Activated gamma-delta T cell treated with Interleukin-2 at 50 U/mL for 16 hours (primary cell): ENCODE data around the gene KIAA1614.

ENCODE experiments used
- DNase-seq: peaks from one replicate; pipeline ENCODE4 v3.0.0-alpha.2; 2020

The KIAA1614 gene, protein sequence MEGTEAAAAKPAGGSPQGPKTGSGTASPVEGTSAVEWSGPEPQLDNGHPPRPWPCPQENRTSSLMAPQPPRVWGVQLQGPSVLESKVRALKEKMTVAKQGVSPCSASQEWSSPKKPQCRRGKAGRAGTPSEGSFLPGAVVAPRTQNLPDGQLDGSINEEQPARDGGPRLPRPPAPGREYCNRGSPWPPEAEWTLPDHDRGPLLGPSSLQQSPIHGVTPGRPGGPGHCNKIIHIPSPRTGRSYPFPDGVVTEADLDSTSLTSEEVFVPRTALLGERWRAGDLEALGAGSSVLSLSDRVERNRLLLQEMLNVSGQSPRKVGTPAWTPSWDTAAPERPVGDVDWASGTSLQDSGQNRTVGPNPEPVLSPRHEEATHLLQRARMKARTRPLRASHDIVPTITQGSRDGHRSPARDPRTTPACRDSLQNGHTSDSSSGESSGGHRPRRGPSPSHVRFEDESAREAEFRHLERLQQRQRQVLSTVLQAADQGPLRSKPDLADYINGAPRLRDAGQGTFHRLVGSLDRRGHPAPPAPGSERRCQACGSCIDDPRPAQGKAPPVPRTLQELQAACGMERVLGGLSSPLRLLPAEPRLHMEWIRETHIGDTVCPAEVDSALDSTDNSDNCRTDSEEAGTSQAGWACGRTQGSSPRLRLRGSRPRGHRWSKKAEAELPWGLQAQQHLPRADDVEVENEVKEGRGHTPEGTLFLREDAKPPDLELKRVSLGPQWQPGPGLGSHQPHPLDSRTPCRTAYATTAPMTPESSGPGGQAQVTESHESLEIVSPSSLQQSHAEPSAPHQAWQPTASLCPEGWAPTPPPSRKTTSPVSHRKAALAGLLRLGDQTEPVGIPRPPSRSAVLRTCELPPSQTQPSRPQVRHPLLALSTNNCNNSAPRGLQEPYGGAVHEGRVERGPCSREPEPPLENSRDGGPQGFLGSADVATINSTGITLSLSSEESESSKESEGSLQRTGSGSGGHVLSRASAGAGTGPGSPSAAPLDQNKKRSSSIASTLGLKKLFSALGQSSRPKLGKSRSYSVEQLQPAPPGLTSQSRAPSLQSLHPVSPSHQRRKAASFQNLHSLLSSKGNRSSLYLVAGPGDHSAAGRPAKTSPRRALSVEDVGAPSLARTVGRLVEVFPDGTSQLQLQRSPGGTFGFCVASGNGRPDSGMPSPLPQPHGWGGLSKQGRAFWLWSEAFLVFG

DNA sequence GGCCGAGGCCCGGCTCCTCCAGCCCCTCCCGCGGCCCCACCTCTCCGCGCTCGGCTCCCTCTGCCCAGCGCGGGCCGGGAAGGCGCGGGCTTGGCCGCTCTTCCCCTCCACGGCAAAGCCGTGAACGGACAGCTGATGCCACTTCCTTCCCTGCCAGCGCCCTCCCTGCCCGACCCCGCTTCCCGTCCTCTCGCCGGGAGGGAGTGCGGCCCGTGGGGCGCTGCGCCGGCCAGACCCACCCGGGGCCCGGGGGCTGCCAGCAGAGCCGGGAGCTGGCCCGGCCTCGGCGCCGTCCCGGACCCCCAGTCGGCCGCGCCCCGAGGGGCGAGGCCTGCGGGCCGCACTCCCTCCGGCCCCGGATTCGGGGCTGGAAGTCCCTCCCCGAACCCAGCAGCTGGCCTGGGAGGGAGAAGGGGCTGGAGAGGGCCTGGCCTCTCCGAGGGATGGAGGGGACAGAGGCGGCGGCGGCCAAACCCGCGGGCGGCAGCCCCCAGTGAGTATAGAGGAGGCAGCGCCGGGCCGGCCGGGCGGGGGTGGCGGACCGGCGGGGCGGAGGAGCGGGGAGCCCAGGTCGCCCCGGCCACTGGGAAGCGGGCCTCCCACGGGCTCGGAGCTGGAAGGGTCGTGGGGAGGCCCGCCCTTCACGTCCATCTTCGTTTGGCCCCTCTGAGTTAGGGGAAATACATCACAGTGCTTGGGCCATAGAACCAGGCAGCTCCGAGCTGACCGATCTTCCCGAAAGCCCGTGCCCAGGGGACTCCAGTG, at the start of gene KIAA1614:
Gene KIAA1614 (plus strand): TSS at position 97 of the 765 bp plus-strand sequence. CDS start 347 bp downstream, at position 444.
- DNase-seq, result no peak

DNA sequence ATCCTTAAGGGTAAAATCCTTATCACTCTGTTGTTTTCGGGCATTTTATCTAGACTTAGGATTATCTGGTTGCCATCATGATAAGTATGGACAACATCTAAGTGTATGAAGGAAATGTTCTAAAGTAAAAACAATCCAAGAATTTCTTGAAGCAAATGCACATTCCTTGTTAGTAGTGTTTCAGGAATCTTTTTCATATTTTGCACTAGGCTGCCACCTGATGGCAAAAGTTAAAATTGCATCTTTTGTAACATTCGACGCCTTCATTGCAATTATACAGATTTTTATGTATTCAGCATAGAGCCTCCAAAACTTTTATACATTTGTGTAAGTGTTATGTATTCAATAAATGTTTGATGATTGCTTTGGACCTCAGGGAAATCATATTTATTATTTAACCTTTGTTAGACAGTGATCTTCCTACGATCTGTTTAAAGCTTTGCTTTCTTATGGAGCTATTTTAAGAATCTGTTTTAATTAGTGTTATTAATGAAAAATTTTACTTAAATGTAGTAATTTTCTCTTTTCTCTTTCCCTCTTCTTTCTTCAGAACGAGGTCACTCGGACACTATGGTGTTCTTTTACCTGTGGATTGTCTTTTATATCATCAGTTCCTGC, 49.4 kb upstream of the KIAA1614 start:
- peak; percentile 14 for DNase-seq

DNA sequence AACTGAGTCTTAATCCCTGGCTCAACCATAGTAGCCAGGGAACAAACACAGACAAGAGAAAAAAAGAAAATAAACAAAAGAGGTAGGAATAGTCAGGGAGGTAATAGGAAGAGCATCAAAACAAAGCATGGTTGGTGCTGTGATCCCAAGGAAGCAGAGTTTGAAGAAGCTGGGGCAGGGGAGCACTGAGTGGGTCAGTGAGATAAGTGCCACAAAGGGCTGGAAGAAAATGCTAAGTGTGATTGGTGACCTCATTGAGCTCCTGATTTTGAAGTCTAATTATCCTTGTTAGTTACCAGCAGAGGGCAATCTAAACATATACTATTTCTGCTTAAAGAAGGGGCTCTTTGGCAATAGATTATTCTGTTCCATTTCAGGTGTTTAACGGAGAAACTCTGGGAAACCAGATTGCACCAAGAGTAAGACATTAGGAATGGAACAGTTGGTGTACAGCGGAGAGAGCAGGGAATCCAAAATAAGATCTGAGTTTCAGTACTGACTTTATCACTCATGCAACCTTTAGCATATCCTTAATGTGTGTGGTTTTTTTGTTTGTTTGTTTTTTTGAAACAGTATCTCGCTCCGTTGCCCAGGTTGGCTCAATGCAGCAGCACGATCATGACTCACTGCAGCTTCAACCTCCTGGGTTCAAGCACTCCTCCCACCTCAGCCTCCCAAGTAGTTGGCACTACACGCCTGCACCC, 30.7 kb upstream of the KIAA1614 start:
- DNase-seq, result no peak

DNA sequence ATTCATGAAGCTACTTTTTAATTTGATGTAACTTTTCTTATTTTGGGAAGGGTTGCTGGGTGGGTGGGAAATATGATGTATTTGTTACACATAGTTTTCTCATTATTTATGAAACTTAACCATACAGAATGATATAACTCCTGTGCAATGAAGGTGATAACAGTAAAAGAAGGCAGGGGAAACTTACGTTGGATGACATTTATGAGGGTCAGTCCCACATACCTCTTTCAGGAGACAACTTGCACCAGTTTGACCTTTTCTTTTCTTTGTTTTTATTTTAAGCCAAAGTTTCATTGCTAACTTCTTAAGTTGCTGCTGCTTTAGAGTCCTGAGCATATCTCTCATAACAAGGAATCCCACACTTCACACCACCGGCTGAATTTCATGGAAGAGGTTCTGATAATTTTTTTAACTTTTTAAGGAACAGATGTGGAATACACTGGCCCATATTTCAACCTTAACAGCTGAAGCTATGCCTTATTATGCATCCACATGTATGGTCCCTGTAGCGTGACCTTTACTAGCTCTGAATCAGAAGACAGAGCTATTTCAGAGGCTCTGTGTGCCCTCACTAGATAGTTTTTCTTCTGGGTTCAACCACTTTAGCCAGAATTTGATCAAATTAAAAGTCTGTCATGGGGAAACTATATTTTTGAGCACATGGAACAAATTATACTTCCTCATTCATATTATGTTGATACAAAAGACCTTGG, 28.0 kb upstream of the KIAA1614 start:
- no peak for DNase-seq

DNA sequence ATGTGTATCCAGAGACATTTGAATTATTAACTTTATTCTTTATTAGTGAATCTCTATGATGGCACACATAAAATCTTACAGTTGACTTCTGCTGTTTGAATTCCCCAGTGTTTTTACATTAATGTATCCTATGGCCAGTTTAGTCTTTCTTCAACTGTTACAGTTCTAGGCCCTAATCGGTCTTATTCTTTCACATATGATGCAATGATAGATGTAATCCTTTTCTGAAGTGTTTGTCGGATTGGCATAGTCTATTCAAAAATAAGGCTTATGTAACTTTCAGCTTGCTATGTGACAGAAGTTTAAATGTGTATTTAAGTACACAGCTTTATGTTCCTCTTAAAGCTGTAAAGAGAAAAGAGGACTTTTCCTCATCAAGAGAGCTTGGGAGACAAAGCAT, 26.4 kb upstream of the KIAA1614 start:
- DNase-seq, result no peak

DNA sequence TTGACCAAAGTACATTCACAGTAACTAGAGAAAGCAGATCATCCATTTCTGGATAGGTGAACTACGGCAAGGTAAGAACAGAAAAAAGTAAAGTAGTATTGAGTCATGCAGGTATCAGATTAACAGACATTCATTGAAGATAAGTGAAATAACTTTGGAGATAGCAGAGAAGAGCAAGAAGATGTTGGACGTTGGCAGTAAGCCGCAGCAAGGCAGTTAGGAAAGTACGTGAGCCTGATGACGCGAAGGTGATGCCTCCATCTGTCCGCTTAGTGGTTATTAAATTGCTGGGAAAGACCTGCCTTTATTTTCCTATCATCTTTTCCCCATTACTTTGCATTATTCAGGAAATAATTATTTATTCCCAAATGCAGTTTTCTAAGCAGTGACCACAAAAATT, 24.9 kb upstream of the KIAA1614 start:
- DNase-seq, result no peak

DNA sequence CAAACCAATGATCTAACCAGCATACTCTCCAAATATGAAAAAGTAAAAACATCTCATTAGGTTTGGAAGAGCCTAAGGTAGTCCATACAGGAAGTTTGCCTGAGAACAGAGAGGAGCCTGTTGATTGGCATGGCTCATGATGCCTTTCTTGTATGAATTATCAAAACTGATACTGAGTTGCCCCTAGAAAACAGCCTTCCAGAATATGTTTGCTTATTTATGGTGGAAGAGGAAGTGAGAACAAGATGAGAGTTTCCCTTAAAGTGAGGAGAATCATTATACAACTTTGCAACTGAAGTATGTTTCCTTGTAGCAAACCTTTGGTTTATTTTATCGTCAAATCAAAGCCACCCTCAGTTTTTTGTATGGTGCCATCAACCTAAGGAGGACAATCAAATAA, 23.8 kb upstream of the KIAA1614 start:
- no peak for DNase-seq

DNA sequence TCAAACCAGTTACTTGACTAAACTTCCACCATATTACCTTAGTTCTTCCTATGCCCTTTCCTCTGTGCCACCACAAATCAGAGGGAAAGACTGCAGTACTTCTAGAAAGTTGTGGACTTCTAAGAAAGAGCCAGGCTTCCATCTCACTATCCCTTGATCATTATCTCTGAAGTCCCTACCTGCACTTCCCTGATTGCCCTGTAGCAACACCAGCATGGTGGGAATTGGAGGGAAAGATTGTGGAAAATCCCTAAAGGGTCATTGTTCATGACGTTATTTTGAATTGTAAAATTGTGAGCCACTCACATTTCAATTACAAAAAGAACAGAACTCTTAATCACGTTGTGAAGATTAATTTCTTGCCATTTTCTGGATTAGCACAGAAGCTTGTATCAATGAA, 23.4 kb upstream of the KIAA1614 start:
- DNase-seq, result no peak

DNA sequence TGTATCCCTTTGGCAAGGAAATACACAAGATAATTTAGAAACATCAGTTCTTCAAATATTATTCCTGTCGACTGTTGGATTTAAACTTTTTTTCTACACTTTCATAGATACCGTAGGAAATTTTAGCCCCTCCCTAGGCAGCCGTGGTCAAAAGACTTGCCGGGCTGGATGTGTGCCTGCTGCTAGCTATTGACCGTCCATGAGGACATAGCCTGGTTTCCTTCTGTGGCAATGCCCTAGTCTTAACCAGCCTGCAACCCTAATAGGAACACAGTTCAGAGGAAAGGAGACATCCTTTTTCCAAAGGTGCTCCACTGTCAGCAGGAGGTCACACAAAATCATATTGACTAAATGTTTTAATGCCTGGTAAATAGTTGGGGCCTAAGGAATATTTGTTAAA, 20.4 kb upstream of the KIAA1614 start:
- DNase-seq, result no peak

DNA sequence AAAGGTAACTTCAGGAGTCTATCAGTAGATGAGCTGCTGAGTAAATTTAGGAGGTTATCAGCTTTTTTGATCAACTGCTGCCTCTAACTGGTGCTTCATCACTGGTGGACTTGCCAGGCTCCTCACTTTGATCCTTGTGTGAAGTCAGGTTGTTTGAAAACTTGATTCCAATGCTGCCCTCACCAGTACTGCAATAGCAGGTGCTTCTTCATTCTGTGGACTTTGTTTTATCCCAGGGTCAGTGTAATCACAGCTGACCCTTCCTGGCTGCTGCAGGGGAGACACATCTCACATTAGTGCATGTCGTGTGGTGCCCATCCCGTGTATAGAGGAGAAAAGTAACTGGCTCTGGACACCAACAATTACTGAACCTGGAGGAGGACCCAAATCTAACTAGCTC, 20.0 kb upstream of the KIAA1614 start:
- no peak for DNase-seq

DNA sequence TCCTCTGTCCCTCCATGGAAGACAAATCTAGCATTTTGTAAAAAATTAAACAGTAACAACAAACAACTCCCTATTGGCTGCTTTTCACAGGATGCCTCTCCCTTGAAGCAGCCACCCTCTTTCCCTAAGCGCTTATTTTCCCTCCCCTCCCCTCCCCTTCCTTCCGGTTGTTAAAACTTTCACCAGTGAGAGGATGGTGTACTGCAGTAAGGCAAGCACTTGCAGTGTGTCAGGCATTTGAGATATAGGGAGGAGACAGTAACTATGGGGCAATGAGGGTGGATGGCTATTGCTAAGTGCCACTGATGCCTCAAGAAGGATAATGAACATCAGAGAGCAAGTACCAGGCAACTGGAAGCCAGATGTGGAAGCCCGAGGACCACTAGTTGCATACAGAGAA, 19.1 kb upstream of the KIAA1614 start:
- no peak for DNase-seq

DNA sequence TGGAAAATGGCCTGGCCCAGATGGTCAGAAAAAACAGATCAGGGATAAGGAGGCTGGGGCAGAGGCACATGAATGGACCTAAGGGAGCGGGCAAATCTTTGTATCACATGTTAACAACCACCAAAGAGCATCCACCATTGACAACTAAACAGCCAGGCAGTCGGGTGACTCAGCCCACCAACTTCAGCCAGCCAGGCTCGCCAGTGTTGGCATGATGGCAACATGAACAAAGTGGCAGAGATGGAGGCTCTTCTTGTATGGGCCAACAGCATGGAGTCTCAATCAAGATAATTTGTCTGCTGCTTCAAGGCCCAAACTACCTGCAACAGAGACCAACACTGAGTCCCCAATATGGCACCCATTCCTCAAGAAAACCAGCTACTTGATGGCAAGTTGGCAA, 16.5 kb upstream of the KIAA1614 start:
- no peak for DNase-seq

DNA sequence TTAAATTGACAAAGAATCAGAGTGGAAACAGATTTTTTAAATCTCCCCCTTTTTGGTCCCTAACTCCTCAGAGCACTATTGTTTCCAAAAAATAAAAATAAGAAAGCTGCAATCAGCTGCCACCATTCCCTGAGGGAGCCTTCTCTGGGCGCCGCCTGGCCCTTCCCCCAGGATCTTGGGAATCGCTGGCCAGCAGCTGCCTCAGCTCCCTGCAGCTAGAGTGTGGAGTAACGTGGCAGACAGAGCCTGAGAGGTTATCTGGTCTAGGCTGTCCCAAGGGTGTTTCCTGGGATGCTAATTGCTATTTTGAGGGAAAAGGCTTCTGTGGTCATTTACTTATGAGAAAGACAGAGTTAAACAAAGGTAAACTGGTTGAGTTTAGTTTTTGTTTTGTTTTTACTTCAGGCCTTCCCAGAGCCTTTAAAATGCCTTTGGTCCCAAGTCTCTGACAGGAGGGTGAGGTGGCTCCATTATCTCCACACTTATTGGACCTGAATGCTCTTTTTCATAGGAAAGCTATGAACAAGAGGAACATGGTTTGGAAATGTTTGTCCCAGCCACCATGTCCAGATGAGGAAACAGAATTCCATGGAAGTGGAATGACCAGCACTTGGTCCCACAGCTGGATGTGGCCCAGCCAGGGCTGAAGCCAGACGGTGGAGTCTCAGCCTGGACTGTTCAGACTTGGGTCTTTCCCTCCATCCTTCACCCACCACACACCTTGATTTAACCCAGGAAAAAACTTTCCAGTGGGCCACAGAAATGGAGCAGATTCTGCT, 14.1 kb upstream of the KIAA1614 start:
- DNase-seq, result no peak

DNA sequence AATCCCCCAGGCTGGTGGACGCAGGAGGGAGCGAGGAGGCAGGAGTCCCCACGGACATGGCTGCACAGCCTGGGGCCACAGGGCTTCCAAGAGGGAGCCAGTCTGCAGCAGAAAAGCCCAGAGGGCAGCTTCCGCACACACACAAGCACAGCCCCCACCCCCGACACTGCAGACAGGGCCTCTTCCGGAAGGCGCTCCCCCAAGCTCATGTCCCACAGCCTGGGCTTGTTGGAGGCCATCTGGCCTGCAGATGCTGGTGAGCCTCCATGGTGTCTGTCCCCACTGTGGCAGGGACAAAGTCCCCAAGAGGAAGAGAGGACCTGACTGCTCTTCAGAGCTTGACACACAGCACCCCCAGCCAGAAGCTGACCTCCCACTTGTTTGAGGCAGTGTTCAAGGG, 13.4 kb upstream of the KIAA1614 start:
- DNase-seq, result no peak

DNA sequence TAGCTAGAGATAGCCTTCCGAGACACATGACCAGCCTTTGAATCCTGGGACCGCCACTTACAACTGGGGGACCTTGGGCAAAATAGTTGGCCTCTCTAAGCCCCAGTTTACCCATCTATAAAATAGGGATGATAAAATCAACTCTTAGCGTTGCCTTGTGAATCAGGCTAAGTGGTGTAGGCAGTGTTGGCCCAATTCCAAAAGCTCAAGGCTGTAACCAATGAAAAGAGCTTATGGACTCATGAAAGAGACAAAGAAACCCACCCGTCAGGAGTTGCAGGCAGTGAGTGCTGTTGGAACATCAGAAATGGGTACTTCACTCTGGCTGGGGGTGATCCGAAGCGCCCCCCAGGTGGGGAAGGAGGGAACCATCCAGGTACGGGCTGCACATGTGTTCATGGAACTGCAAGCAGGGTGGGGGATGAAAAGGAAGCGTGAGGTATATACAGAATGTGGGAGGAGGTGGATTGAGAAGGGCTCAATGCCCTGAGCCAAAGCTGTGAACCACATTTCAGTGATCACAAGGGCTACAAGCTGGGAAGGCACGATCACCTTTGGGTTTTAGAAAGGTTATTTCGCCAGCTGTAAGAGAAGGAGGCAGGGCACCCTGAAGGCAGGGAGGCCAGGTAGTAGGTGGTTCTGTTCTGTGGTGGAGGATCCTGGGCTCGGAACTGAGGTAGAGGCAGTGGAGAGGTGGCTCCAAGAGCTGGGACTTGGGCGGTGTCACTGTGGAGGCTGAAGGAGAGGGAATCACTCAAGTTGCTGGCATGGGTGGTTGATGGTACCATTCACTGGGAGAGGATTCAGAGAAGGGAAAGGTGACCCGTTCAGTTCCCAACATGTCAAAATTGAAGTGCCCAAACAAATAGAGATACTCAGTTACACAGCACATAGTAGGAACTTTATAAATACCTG, 11.4 kb upstream of the KIAA1614 start:
- DNase-seq, result no peak

DNA sequence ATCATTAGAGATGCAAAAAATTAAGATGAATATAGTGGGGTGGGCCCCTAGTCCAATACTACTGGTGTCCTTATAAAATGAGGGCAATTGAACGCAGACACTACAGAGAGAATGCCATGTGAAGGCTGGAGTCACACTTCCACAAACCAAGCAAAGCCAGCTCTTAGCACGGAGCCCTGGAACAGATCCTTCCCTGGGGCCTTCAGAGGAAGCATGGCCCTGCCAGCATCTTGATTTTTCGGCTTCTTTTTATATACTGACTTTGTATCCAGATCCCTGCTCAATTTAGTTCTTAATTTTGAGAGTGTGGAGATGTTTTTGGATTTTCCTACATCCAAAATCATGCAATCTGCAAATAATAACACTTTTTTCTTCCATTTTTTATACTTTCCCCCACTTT, 10.2 kb upstream of the KIAA1614 start:
- no peak for DNase-seq

DNA sequence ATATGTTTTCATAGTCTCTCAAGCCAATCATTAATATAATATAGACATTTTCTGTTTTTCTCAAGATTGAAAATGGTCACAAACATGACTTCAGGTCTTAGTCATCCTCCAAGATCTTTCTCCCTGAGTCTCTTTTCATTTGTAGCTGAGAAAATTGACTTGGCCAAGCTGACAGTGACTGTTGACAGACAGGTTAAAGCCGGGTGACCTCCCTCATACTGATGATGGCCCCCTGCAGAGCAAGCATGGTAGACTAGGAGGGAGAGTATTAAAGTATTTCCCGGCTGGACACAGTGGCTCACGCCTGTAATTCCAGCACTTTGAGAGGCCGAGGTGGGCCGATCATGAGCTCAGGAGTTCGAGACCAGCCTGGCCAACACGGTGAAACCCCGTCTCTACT, 6.8 kb upstream of the KIAA1614 start:
- DNase-seq, result no peak

DNA sequence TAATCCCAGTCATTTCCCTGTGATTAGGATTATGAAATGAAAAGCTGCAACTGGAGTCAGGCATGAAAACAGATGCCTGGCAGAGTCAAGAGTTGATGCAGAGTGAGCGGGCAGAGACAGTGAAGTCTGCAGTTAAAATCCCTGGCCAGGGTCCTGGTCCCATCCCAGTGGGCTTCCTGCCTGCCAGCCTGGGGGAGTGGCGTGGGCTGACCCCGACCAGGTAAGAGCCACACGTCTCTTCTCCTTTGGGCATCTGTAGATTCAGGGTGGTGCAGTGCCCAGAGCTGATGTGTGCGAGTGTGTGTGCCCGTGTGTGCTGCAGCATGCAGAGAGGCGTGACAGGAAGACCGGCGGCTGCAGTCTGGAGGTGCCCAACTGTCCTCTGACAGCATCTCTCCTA, 6.2 kb upstream of the KIAA1614 start:
- DNase-seq, result no peak
